ENCODE measurements around the gene PRLR.

DNA sequence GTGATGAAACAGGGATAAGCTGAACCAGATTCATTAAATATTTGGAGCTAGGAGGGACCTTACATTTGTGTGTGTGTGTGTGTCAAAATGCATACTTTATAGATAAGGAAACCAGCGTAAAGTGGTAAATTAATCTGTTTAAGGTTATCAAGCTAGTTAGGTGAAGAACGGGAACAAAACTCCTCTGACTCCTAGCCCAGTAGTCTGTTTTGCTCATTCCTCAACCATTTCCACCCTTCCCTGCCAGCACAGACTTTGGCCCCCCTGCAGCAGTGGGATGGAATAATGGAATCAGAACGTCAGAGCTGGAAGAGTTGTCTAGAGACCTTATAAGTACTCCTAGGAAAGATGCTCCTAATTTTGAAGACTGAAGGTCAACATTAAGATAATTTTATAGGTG, 189.0 kb downstream of the PRLR start:
- no peak for TF ChIP-seq POLR2A (IDR thresholded peaks at IDR 0.05)
- TF ChIP-seq, protein P1, sequence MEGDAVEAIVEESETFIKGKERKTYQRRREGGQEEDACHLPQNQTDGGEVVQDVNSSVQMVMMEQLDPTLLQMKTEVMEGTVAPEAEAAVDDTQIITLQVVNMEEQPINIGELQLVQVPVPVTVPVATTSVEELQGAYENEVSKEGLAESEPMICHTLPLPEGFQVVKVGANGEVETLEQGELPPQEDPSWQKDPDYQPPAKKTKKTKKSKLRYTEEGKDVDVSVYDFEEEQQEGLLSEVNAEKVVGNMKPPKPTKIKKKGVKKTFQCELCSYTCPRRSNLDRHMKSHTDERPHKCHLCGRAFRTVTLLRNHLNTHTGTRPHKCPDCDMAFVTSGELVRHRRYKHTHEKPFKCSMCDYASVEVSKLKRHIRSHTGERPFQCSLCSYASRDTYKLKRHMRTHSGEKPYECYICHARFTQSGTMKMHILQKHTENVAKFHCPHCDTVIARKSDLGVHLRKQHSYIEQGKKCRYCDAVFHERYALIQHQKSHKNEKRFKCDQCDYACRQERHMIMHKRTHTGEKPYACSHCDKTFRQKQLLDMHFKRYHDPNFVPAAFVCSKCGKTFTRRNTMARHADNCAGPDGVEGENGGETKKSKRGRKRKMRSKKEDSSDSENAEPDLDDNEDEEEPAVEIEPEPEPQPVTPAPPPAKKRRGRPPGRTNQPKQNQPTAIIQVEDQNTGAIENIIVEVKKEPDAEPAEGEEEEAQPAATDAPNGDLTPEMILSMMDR (IDR thresholded peaks at IDR 0.05), result no peak

Measured in uterus (tissue), 2 donors.